ENCODE measurements around the gene ERBB4.

ERBB4 gene

GRCh38 chr2:211423018-211423417, 1115.6 kb downstream of the ERBB4 start:
- H3K4me3 ChIP-seq (replicated peaks in 1 of 2; ENCODE audit: low read depth in 2 of 2, low read length in 2 of 2), result no peak overlapping the region
- DNase-seq (ENCODE audit: low read depth in 2 of 2), result no peak
- TF ChIP-seq CTCF (IDR thresholded peaks at IDR 0.05; ENCODE audit: low read depth, low read length), result no peak

DNA sequence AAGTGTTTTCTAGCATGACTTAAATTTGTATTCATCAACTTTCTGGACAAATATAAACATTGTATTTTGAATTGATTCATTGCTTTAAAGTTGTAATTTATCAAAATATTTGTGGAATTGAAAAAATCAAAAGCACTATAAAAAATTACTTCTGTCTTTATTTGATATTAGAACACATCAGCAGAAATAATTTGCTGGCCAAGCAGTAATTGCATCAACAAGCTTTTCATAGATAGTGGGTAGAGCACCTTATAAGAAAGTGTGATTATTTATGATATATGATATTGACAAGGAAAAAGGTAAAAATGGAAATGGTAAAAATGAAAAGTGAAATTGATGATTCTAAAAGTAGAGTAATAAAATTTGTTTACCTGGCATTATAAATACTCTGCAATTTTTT, 1121.1 kb downstream of the ERBB4 start:
- no peak for TF ChIP-seq CTCF (IDR thresholded peaks at IDR 0.05; ENCODE audit: low read depth, low read length)
- DNase-seq (ENCODE audit: low read depth in 2 of 2), result no peak
- no peak overlapping the region for H3K4me3 ChIP-seq (replicated peaks in 1 of 2; ENCODE audit: low read depth in 2 of 2, low read length in 2 of 2)

- no peak overlapping the region for H3K4me3 ChIP-seq (replicated peaks in 1 of 2; ENCODE audit: low read depth in 2 of 2, low read length in 2 of 2)
- no peak for TF ChIP-seq CTCF (IDR thresholded peaks at IDR 0.05; ENCODE audit: low read depth, low read length)
- DNase-seq (ENCODE audit: low read depth in 2 of 2), result no peak
Measured at GRCh38 chr2:211416373-211416772, 1122.2 kb downstream of the ERBB4 start.

DNA sequence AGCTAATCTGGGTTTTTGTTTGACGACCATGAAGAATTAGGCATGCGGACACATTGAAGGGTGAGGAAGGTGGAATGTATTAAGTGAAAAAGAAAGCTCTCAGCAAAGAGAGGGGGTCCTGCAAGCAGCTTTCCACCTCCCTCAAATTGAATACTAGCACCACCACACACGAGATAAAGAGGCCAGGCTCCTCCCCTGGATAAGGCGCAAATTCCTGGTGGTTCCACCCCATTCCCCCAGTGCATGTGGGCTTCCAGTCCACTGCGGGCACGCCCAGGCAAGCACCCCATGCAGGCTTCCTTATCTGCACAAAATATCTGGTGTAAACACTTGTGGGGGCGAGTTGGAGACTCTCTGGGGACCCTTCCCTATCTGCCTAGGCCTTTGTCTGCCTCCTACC, 1124.9 kb downstream of the ERBB4 start:
- no peak for TF ChIP-seq CTCF (IDR thresholded peaks at IDR 0.05; ENCODE audit: low read depth, low read length)
- DNase-seq (ENCODE audit: low read depth in 2 of 2), result no peak
- no peak overlapping the region for H3K4me3 ChIP-seq (replicated peaks in 1 of 2; ENCODE audit: low read depth in 2 of 2, low read length in 2 of 2)

DNA sequence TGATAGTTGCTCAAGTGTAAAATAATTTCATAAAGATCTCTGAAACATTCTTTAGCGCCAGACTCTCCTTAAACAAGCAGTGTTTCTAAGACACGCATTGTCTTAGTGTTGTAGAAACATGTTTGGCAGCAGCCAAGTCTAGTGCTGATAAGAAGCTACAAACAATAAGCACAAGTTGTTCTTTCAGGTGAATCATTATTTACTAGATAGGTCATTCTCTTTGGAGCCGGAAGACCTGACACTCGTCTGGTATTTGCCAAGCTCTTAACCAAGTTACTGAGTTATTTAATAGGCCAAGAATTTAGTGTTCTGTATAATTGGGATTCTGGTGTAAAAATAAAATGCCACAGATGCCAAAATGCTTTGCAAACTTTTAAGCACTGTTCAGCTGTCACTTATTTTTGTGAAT, 1130.1 kb downstream of the ERBB4 start:
- TF ChIP-seq CTCF (IDR thresholded peaks at IDR 0.05; ENCODE audit: low read depth, low read length), result no peak
- no peak overlapping the region for H3K4me3 ChIP-seq (replicated peaks in 1 of 2; ENCODE audit: low read depth in 2 of 2, low read length in 2 of 2)
- peak; percentile 63 to 90 for DNase-seq (ENCODE audit: low read depth in 2 of 2)

DNA sequence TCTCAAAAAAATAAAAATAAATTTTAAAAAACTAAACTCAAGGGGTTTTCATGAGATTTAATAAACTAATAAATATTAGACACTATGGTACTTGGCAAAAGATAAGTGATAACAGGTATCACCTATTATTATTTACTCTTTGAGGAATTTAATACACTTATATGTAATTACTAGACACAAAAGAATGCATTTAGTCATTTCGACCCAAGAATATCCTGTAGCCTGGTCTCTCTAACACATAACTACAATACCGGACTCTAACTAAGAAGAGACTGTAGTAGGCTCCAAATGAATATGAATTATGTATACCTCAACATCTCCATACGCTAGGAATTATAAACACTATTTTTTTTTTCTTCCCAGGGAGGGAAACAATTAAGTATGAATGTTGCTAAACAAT, 1131.5 kb downstream of the ERBB4 start:
- DNase-seq (ENCODE audit: low read depth in 2 of 2), result peak in 1 of 2 donors; percentile 41
- no peak for TF ChIP-seq CTCF (IDR thresholded peaks at IDR 0.05; ENCODE audit: low read depth, low read length)

GRCh38 chr2:211405036-211405435, 1133.6 kb downstream of the ERBB4 start:
- DNase-seq (ENCODE audit: low read depth in 2 of 2), result no peak
- no peak overlapping the region for H3K4me3 ChIP-seq (replicated peaks in 1 of 2; ENCODE audit: low read depth in 2 of 2, low read length in 2 of 2)
- no peak for TF ChIP-seq CTCF (IDR thresholded peaks at IDR 0.05; ENCODE audit: low read depth, low read length)

More for the DNA sequence above, 1131.5 kb downstream of the ERBB4 start:
- H3K4me3 ChIP-seq (replicated peaks in 1 of 2; ENCODE audit: low read depth in 2 of 2, low read length in 2 of 2), result no peak overlapping the region

Measured in cardiac fibroblast (primary cell).